A673 (cell line): ENCODE measurements around the gene DCLK1. TPM values are rescaled to one million over a fixed set of nuclear protein-coding genes. Genes with fewer than 3 reads are reported as not detected.

Experiments
- BruUV-seq: library from RNA; stranded (reverse); fragments of 400-500 nt; replicated peaks from 2 replicates; lab custom pipeline; 2021; lab: Mats Ljungman, UMichigan
- CTCF ChIA-PET: fragments of 300-600 bp; sonication (Branson Sonifier 250); formaldehyde crosslinking; loops from one replicate; lab custom pipeline; 2022; ENCODE audit warnings: antibody characterized with exemption; lab: Charles Lee
- POLR2A ChIA-PET: fragments of 300-600 bp; sonication (Branson Sonifier 250); formaldehyde crosslinking; loops from one replicate; lab custom pipeline; 2022; ENCODE audit warnings: antibody characterized with exemption; ENCODE audit not compliant: low non-redundant PET; lab: Charles Lee
- DNase-seq: peaks from one replicate; pipeline ENCODE4 v3.0.0-alpha.2; 2015; ENCODE audit warnings: low spot score
- H3K27ac ChIP-seq: fragments of 200-600 bp; sonication (generic); 2 replicates; pipeline ENCODE4 v1.5.1; 2016; ENCODE audit warnings: mixed run types, low read depth, mild to moderate bottlenecking, mixed read lengths, antibody characterized with exemption, low read length; ENCODE audit not compliant: poor library complexity, severe bottlenecking
- H3K27me3 ChIP-seq: fragments of 200-600 bp; sonication (generic); replicated peaks from 2 replicates; pipeline ENCODE4 v1.6.1; 2017; ENCODE audit warnings: mixed run types, low read depth, mild to moderate bottlenecking, mixed read lengths, antibody characterized with exemption, low read length; ENCODE audit not compliant: insufficient read depth, poor library complexity
- H3K36me3 ChIP-seq: fragments of 200-600 bp; sonication (generic); 2 replicates; pipeline ENCODE4 v1.6.1; 2016; ENCODE audit warnings: mixed run types, mild to moderate bottlenecking, mixed read lengths, antibody characterized with exemption, low read length; ENCODE audit not compliant: insufficient read depth, poor library complexity, severe bottlenecking
- H3K4me1 ChIP-seq: fragments of 200-600 bp; sonication (generic); 2 replicates; pipeline ENCODE4 v1.6.1; 2017; ENCODE audit warnings: mixed run types, mild to moderate bottlenecking, mixed read lengths, antibody characterized with exemption, low read length; ENCODE audit not compliant: insufficient read depth, poor library complexity, severe bottlenecking
- H3K4me3 ChIP-seq: fragments of 200-600 bp; sonication (generic); 2 replicates; pipeline ENCODE4 v1.5.1; 2016; ENCODE audit warnings: low read depth, mixed run types, mild to moderate bottlenecking, mixed read lengths, low read length; ENCODE audit not compliant: poor library complexity, severe bottlenecking
- H3K9me3 ChIP-seq: fragments of 200-600 bp; sonication (generic); 2 replicates; pipeline ENCODE4 v1.6.1; 2016; ENCODE audit warnings: mixed run types, low read depth, mild to moderate bottlenecking, mixed read lengths, antibody characterized with exemption, low read length; ENCODE audit not compliant: poor library complexity, severe bottlenecking
- CTCF ChIP-seq: fragments of 300-800, 200-600 bp; sonication (generic); conservative IDR thresholded peaks from 2 replicates; pipeline ENCODE4 v1.5.1; 2017; ENCODE audit warnings: low read depth, mild to moderate bottlenecking, antibody characterized with exemption, low read length, moderate library complexity, mixed read lengths
- EZH2 ChIP-seq: fragments of 200-600 bp; sonication (generic); IDR thresholded peaks from 2 replicates; pipeline ENCODE4 v1.6.1; 2017; ENCODE audit warnings: borderline replicate concordance, low read depth, mild to moderate bottlenecking, mixed read lengths, antibody characterized with exemption, low read length; ENCODE audit not compliant: poor library complexity, severe bottlenecking
- intact Hi-C: fragments of 100-400 bp; cut with micrococcal nuclease; formaldehyde crosslinking; loops from one replicate; pipeline ENCODE4 v1.10.0; 2022; ENCODE audit not compliant: unreplicated experiment
- total RNA-seq: library from RNA; stranded (reverse); gene quantifications from 2 replicates; pipeline ENCODE4 v1.2.3, GENCODE V29; 2021

The DCLK1 gene
- total RNA-seq, 1 experiment from 2014 or later = 11.2 TPM

DNA sequence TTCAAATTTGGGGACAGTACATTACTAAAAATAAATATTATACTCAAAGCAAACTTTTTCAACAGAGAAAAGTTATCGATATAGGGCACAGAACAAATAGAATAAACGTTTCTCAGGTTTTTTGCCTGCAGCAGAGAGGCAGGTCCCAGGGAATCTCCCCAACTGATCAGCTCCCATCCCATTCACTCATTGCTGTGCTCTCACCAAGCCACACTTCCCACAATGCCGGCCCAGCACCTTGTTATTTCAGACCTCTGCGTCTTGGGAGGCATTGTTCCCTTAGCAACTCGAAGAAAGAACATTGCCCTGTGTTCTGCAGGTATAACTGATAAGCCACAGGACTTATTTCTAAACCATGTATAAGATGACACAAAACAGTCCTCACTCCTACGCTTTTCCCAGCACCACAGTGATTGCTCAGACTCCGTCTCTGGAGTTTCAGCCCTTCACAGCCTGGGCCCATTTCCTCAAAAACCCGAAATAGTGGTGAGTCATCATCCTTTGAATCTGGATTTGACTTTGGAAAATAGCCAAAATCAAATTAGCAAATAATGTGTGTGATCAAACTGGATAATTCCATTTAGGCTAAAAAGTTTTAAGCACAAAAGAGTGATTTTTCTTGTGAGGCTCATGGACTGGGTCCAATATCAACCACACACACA lies 100.4 kb downstream of the DCLK1 start:
- peak; percentile 93 for DNase-seq
- H3K27ac ChIP-seq = peak overlapping the region; percentile 9
- POLR2A ChIA-PET = no interaction called here
- peaks cover 7% of the 10 kb centered on the region for H3K27me3 ChIP-seq
- no peaks in the 10 kb centered on the region for H3K36me3 ChIP-seq
- CTCF ChIA-PET = interaction anchor here (0.6 kb wide), 1 partner anchor 77 kb away, joined by 3 read pairs; no protein-coding TSS in a partner anchor
- H3K9me3 ChIP-seq = no peaks in the 10 kb centered on the region
- intact Hi-C loops = no loop called here
- peaks cover 20% of the 10 kb centered on the region for H3K4me1 ChIP-seq
- no TSS peak for BruUV-seq
- TF ChIP-seq CTCF (no peak), EZH2 (no peak)
- H3K4me3 ChIP-seq = no peak overlapping the region

GRCh38 chr13:36029166-36029565 lies 102.0 kb downstream of the DCLK1 start:
- Histone ChIP-seq H3K4me3 (no peak overlapping the region), H3K27ac (no peak overlapping the region), H3K27me3 (no peaks in the 10 kb centered on the region), H3K9me3 (no peaks in the 10 kb centered on the region), H3K36me3 (no peaks in the 10 kb centered on the region), H3K4me1 (peaks cover 20% of the 10 kb centered on the region)
- BruUV-seq = no TSS peak
- ChIA-PET POLR2A (no interaction called here), CTCF (no interaction called here)
- intact Hi-C loops = no loop called here
- no peak for TF ChIP-seq EZH2
- TF ChIP-seq CTCF = no peak
- DNase-seq = no peak

GRCh38 chr13:36028359-36029025 lies 102.7 kb downstream of the DCLK1 start:
- no peak overlapping the region for H3K4me3 ChIP-seq
- CTCF ChIA-PET = no interaction called here
- H3K27ac ChIP-seq = no peak overlapping the region

More at GRCh38 chr13:36028359-36029025, 102.7 kb downstream of the DCLK1 start:
- intact Hi-C loops = no loop called here
- H3K4me1 ChIP-seq = peaks cover 20% of the 10 kb centered on the region
- no peak for TF ChIP-seq CTCF
- TF ChIP-seq EZH2 = no peak
- no peak for DNase-seq
- BruUV-seq = no TSS peak
- POLR2A ChIA-PET = no interaction called here
- no peaks in the 10 kb centered on the region for H3K27me3 ChIP-seq
- H3K36me3 ChIP-seq = no peaks in the 10 kb centered on the region
- no peaks in the 10 kb centered on the region for H3K9me3 ChIP-seq
